ENCODE data around the gene SDK2. TPM values are rescaled to one million over a fixed set of nuclear protein-coding genes. Genes with fewer than 3 reads are reported as not detected.

SDK2 gene
- total RNA-seq, 1 donor from 2014 or later = 3.4 TPM

DNA sequence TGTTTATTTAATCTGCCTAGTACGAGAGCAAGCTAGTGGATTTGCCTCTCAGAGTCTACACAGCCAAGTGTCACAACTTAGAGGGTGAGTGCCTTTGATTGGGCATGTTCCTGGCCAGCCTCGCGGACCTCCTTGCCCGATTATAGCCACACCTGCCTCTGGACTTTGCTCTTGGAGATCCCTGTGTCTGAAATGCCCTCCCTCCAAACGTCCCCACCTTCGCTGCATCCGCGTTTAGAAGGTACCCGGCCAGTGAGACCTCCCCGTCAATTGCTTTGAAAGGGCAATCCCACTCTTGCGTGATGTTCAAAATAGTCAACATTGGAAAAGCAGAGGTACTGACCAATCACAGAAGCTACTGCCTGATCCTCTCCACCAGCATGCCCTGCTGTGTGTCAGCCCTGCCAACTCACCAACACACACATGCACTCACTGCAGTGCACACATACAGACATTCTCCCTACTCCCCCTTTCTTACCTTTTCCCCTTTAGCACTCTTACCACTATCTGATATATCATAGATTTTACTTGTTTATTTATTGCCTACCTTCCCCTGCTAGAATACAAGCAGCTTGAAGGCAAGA, 6.5 kb upstream of the SDK2 start:
- DNase-seq (ENCODE audit: low spot score) = no peak

DNA sequence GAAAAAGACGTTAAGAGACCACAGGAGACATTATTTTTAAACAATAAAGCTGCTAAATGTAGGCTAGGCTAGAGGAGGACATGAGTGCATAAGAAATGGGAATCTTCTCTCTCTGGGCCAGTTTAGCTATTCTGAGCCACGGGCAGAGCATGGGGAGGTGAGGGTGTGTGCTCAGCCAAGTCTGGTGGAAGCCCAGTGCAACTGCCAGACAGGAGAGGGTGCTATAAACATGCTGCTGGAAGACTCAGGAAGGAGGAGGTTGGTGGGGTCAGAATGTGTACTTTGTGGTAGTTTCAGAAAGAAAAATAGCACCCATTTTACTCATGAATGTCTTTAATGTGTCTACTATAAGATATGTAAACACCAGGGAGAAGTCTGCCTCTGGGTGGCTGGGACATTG, 5.9 kb upstream of the SDK2 start:
- no peak for DNase-seq (ENCODE audit: low spot score)

GRCh38 chr17:73648974-73649373, 4.7 kb upstream of the SDK2 start:
- no peak for DNase-seq (ENCODE audit: low spot score)

GRCh38 chr17:73648543-73648820, 4.2 kb upstream of the SDK2 start:
- no peak for DNase-seq (ENCODE audit: low spot score)

- DNase-seq (ENCODE audit: low spot score) = no peak
Observed at GRCh38 chr17:73647772-73648542, 3.7 kb upstream of the SDK2 start.

DNA sequence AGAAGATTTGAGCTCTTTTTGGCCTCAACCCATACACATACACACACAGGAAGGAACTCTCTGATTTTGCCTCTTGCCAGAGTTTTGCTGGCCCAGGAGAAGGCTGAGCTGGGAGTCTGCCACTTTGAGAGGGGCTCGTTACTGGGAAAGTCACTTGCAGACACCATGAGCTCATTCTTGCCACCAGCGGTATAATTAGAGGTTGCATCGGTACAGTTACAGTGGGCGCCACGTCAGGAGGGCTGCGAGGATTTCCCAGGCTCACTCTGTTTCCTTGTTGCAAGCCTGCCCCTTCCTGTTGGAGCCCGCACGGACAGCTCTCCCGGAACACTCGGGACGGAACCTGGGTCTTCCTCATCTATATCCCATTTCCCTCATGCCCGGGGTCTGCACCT, 3.1 kb upstream of the SDK2 start:
- DNase-seq (ENCODE audit: low spot score) = no peak

DNA sequence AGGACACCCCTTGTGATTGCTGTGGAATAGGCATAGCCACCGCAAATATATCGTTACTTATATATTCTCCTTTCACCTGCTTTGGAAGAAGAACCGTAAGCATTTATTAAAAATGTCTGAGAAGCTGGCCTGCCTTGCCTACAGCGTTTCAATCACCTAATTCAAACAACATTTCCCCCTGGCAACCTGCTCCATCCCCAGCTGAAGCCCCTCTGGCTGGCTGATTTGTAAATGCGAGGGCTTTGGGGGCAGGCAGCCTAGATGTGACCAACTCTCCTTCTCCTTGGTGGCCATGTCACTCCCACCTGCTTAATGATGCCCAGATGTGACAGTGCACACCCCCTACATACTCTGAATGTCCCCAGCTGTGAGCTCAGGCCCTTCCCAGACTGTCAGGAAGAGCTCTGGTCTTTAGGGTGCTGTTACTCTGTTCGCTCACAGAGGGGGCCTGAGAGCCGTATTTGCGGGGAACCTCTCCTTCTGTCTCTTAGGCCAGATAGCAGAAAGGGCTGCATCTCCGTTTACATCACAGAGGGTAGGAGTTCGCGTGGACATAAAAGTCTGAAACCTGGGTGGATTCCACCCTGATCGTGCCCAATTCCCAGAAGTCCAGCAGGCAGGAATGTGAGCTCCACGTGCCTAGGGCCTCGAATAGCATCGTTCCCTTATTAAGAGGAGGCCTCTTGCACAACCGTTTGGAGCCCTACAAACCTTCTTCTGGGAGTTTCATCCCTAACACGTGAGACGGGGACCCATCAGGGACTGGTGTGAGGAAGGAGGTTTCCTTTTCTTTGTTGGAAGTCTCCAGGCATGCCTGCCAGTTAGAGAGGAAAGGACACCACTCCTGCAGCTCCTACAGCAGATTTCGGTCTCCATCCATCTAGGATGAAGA, 2.4 kb upstream of the SDK2 start:
- no peak for DNase-seq (ENCODE audit: low spot score)

- no peak for DNase-seq (ENCODE audit: low spot score)
Observed at GRCh38 chr17:73645050-73645871, 1.0 kb upstream of the SDK2 start.

DNA sequence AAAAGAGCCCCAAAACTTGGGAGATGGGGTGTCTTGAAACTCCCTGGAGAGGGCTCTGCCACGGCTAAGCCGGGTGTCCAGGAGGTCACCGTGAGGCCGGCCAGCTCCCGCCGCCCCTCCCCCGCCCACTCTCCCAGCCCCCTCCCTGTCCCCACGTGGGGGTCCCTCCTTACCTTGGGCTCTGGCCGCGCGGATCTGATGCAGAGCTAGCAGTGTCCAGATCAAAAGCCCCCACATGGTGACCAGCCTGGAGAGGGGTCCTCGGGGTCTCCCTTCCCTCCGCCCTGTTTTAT, 447 bp downstream of the SDK2 start:
- DNase-seq (ENCODE audit: low spot score) = no peak

GRCh38 chr17:73643001-73643851, 1.0 kb downstream of the SDK2 start:
- no peak for DNase-seq (ENCODE audit: low spot score)

DNA sequence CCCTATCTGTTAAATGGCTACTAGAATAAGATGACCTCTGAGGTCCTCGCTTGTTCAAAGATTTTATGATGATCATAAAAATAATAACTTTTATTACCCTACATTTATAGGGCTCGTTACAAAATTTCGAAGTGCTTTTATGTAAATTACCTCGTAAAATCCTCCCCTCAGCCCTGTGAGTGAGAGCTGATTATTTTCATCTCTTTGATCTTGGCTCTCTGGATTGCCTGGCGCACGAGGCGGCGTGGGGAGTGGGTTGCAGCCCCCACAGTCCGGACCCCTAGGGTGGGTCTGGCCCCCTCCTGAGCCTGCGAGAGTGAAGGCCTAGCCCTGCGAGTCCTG, 1.6 kb downstream of the SDK2 start:
- DNase-seq (ENCODE audit: low spot score) = no peak

DNA sequence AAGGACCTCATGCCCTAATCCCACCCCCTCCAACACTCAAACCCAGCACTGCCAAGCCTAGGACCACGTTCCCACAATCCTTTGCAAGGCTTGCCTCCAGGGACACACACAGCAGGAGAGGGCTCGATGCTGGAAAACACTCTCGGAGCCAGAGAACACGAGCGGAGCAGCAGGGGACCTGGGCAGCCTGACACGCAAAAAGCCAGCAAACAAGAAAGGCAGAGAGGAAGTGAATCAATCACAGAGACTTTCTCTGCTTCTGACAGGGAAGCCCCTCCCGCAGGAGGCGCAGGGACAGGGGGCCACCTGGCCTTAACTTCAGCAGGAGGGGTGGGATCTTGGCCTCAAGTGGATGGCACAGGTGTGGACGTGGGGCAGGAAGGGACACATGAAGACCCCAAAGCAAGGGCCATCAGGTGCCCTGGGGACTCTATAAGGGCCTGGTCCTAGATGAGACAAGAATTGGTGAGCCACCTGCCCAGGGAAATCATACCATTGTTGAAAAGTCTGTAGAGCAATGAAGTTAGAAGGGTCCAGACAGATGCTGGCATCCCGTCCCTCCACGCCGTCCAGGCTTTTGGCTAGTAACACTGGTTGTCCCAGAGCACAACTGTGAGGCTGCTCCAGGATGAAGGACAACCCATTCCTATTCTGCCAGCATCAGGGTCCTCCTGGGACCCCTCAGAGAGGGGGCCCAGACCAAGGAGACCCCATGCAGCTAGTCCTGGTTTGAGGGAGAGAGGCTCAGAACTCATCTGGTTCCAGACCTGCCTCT, 2.2 kb downstream of the SDK2 start:
- DNase-seq (ENCODE audit: low spot score) = no peak

GRCh38 chr17:73640691-73641090, 3.6 kb downstream of the SDK2 start:
- no peak for DNase-seq (ENCODE audit: low spot score)

GRCh38 chr17:73639932-73640331, 4.3 kb downstream of the SDK2 start:
- no peak for DNase-seq (ENCODE audit: low spot score)

DNA sequence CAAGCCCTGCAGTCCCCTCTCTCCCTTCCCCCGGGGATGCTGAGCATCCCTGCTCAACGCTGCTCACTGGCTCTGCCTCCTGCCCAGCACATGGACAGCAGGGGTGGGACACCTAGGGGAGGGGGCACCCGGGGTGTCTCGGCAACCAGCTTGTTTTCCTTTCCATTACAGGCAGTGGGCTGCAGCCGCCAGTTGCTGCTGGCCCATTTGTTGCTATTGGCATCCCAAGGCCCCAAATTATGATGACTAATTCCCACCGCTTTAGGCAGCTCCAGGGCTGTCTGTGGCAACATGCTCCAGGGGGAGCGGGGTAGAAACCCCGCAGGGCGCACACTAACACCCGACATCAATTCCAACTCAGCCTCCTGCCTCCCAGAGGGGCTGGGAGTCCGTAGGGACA, 4.9 kb downstream of the SDK2 start:
- DNase-seq (ENCODE audit: low spot score) = no peak

- no peak for DNase-seq (ENCODE audit: low spot score)
Observed at GRCh38 chr17:73638556-73638955, 5.7 kb downstream of the SDK2 start.

DNA sequence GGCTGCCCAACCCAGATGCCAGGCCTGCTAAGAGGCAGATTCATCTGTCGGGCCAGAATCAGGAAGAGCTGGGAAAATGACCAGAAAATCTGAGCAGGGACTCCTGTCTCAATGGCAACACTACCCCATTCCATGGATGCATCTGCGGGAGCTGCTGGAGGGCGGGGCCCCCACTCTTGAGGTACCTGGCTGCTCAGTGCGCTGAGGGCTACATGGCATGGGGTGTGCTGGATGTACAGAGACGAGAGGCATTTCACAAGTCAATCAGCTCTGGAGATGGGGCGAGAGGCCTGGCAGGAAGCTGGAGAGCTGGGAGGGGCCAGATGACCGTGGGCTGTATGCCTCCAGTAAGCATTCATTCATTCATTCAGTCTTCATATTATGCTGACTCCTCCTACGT, 6.4 kb downstream of the SDK2 start:
- DNase-seq (ENCODE audit: low spot score) = no peak

DNA sequence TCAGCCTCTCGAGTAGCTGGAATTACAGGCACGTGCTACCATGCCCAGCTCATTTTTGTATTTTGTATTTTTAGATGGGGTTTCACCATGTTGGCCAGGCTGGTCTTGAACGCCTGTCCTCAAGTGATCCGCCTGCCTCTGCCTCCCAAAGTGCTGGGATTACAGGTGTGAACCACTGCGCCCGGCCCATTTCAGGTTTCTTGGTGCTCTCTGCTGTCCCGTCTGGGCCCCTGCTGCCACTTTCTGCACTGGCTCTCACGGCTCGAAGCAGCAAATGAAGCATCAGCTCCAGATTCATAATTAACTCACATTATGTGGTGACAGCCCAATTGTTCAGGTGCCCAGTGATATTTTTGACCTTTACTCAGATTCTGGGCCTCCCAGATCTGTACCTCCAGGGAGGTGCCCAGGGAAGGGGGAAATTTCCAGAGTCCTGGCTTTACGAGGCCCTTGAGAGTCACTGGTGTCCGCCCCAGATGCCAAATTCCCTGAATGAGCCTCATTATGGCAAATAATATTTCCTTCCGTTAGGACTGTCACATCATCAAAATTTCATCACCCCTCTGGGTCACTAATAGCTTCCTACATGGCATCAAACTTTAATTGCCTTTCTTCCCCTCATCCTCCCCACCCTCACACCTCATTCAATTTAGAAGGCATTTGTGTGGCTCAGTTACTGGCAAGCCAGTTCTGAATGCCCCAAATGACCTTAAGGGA, 9.0 kb downstream of the SDK2 start:
- DNase-seq (ENCODE audit: low spot score) = no peak

- no peak for DNase-seq (ENCODE audit: low spot score)
Observed at GRCh38 chr17:73634629-73635028, 9.6 kb downstream of the SDK2 start.

DNA sequence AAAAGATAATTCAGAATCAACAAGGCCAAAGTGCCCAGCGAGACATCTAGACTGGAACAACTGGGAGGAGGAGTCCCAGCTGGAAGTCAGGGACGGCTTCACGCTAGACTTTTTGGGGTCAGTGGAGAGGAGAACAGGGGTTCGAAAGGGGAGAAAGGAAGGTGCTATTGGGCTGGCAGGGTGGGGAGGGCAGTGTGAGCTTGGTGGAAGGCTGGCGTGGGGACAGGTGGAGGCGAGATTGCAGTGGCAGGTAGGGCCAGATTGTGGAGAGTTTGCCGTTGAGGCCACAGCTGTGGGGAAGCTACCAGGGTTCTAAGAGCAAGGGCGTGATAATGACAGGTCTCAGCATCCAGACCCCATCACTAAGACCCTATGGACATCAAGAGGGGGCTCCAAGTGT, 10.5 kb downstream of the SDK2 start:
- no peak for DNase-seq (ENCODE audit: low spot score)

All from ureter (tissue), 1 donor.